Lower leg skin (tissue), 4 donors: ENCODE data around the gene NAALADL2. TPM values are rescaled to one million over a fixed set of nuclear protein-coding genes. Genes with fewer than 3 reads are reported as not detected.

Experiments
- DNase-seq, 2 donors: peaks; one replicate each; pipeline ENCODE4 v3.0.0-alpha.2; 2019; ENCODE audit warnings: low spot score in 2 of 2
- H3K4me3 ChIP-seq: fragments of 200-600 bp; sonication (generic); 2 replicates; pipeline ENCODE4 v1.5.1; 2017; ENCODE audit warnings: mild to moderate bottlenecking, low read depth; ENCODE audit not compliant: poor library complexity, severe bottlenecking
- CTCF ChIP-seq, 3 donors: fragments of 450-650 bp; IDR thresholded peaks; one replicate each; pipeline ENCODE4 v1.5.1; 2016; ENCODE audit warnings: antibody characterized with exemption in 3 of 3, mild to moderate bottlenecking in 3 of 3, moderate library complexity in 2 of 3
- POLR2A ChIP-seq, 2 donors: fragments of 450-650 bp; IDR thresholded peaks; one replicate each; pipeline ENCODE4 v1.6.1; 2016 to 2017; ENCODE audit warnings: antibody characterized with exemption in 2 of 2, mild to moderate bottlenecking in 1 of 2, moderate library complexity in 1 of 2
- WGBS, 2 donors: methylation state at CpG; one replicate each; pipeline ENCODE4 v1.1.5; 2018; 5-methylcytosine and 5-hydroxymethylcytosine counted together
- intact Hi-C: fragments of 100-400 bp; cut with DNase I; formaldehyde crosslinking; loops from one replicate; pipeline ENCODE4 v1.15.0; 2023; ENCODE audit warnings: low total_unique reads
- total RNA-seq, 4 donors: library from RNA; depleted of rRNA; stranded (reverse); fragments of >200 nt; gene quantifications; one replicate each; pipeline ENCODE4 v1.1.0, GENCODE V29; 2016

NAALADL2 gene
- total RNA-seq, 4 donors from 2014 or later, result 3.6 to 8.1 (median 4.6) TPM

GRCh38 chr3:174821477-174821876 lies 37.7 kb upstream of the NAALADL2 start:
- intact Hi-C loops, result no loop called here
- no peak for DNase-seq

GRCh38 chr3:174822320-174822719 lies 36.8 kb upstream of the NAALADL2 start:
- intact Hi-C loops, result no loop called here
- 80 to 87% methylated on average over 2 of the region's 2 CpGs for WGBS, 2 donors
- TF ChIP-seq POLR2A (IDR thresholded peaks at IDR 0.05) (no peak), CTCF (IDR thresholded peaks at IDR 0.05) (no peak)
- H3K4me3 ChIP-seq, result no peak overlapping the region
- DNase-seq, result no peak

More at GRCh38 chr3:174821477-174821876, 37.7 kb upstream of the NAALADL2 start:
- no peak overlapping the region for H3K4me3 ChIP-seq
- TF ChIP-seq POLR2A (IDR thresholded peaks at IDR 0.05) (no peak), CTCF (IDR thresholded peaks at IDR 0.05) (no peak)

- H3K4me3 ChIP-seq, result no peak overlapping the region
- intact Hi-C loops, result no loop called here
- DNase-seq, result no peak
- TF ChIP-seq CTCF (IDR thresholded peaks at IDR 0.05) (no peak), POLR2A (IDR thresholded peaks at IDR 0.05) (no peak)
Measured at GRCh38 chr3:174826069-174826468, 33.1 kb upstream of the NAALADL2 start.

GRCh38 chr3:174844746-174845145 lies 14.4 kb upstream of the NAALADL2 start:
- no peak for TF ChIP-seq POLR2A (IDR thresholded peaks at IDR 0.05)
- TF ChIP-seq CTCF (IDR thresholded peaks at IDR 0.05), result no peak
- no peak for DNase-seq
- no peak overlapping the region for H3K4me3 ChIP-seq
- WGBS, 2 donors, result 59 to 76% methylated on average over 1 of the region's 1 CpG
- intact Hi-C loops, result no loop called here

- intact Hi-C loops, result no loop called here
- DNase-seq, result no peak
- no peak for TF ChIP-seq CTCF (IDR thresholded peaks at IDR 0.05)
- no peak for TF ChIP-seq POLR2A (IDR thresholded peaks at IDR 0.05)
- WGBS, 2 donors, result 85 to 92% methylated on average over 1 of the region's 1 CpG
- H3K4me3 ChIP-seq, result no peak overlapping the region
Measured at GRCh38 chr3:174846055-174846454, 13.1 kb upstream of the NAALADL2 start.

GRCh38 chr3:174854987-174855386 lies 4.1 kb upstream of the NAALADL2 start:
- 93 to 96% methylated on average over 7 of the region's 7 CpGs for WGBS, 2 donors
- TF ChIP-seq POLR2A (IDR thresholded peaks at IDR 0.05), result no peak
- H3K4me3 ChIP-seq, result no peak overlapping the region
- DNase-seq, result no peak
- intact Hi-C loops, result no loop called here
